ENCODE data around the gene KANK2. TPM values are rescaled to one million over a fixed set of nuclear protein-coding genes. Genes with fewer than 3 reads are reported as not detected.

The KANK2 gene
- total RNA-seq: 206 and 259 TPM in 2 replicates

DNA sequence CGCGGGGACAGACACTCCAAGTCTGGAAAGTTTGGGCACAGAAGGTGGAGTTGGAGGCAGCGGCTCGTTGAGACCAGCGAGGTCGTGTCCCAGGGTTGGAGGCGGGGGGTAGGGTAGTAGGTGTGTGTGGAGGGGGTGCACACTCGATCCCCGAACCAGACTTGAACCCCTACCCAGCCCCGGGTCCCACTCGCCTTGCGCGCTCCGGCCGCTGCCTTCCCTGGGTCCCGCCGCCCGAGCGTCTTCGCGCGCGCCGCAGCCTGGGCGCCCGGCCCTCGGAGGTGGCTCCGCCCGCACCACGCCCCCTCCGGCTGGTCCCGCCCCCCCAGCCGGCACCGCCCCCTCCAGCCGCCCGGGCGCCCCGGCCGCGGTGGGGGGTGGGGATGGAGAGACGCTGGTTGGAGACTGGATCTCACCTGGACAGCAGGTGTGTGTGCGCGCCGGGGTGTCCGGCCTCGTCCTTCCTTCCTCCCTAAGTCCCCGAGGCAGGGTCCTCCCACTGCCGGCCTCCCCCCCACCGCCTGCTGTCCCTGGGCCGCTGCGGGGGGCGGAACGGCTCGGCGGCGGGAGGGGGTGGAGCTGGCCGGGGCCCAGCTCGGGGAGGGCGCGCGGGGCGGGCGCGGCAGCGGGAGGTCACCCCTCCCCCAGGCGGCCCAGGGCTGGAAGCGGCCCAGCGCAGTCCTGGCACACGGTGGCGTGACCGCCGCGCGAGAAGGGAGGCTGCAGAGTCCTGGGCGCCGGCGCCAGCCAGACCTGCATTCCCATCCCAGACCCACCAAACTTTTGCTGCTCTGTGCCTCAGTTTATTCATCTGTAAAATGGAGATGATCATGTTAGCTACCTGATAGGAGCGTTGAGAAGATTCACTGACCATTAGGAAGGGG is at the start of gene KANK2:
TSS of gene KANK2 (minus strand) at position 255 of the 884 bp plus-strand sequence. CDS start 3,034 bp downstream, outside the sequence.

DNA sequence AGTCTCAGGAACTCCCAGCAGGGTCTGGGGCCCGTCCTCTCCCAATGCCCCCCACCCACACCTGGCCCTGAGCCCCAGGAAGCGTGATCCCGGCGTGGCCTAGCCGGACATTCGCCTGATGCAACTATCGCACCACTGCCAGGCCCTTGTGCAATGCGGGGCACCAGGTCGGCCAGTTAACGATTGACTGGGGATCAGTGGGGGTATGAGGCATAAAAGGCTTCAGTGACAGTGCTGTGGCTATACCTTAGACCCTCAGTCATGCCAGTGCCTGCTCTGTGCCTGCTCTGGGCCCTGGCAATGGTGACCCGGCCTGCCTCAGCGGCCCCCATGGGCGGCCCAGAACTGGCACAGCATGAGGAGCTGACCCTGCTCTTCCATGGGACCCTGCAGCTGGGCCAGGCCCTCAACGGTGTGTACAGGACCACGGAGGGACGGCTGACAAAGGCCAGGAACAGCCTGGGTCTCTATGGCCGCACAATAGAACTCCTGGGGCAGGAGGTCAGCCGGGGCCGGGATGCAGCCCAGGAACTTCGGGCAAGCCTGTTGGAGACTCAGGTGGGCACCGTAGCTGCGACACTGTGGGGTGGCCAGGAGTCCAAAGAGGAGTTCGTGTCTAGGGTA is 42.1 kb upstream of the KANK2 start, which contains the start of gene ANGPTL8:
TSS of gene ANGPTL8 (plus strand) at position 243 of the 624 bp plus-strand sequence. CDS start at position 262, 19 bp downstream.

DNA sequence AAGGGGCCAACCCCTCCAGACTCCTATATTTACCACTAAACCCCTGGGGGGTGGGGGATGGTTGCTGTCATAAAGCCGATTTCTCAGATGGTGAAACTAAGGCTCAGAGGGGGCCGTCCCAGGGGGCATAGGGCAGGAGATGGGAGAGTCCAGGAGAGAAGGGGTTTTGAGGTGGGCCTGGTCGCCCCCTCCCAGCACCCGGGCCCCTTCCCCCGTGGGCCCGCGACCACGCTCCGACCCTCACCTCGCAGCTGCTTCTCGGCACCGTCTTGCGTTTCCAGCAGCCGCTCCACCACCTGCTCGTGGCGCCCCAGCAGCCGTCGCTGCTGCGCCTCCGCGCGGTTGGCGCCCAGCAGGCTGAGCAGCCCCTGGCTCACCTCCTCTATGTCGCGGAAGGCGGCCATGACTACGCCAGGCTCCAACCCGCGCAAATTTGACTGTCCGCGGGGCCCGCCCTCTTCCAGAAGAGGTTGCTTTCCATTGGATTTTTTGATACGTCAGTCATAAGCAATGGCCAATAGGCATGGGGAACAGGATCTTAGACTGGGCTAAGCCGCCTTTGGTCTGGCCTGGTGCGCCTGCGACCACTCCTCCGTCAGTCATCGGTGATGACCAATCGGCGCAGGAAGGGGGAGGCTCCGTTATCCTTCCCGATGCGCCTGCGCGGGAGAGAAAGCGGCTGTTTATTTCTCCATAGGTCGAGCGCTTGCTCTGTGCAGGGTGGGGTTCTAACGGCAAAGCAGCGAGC is 41.8 kb downstream of the KANK2 start, which contains the start of gene SPC24:
TSS of gene SPC24 (minus strand) at position 410 of the 748 bp plus-strand sequence. CDS start at position 404, 6 bp downstream.

Other genes with a start within 250 kb of the KANK2 start
- gene SMARCA4, start 236.5 kb downstream of the KANK2 start, total RNA-seq: 76.4 and 102 TPM in 2 replicates
- gene LDLR, start 108.1 kb downstream of the KANK2 start, total RNA-seq: 262 and 309 TPM in 2 replicates
- gene SPC24, start 41.8 kb downstream of the KANK2 start, total RNA-seq: 90.8 and 92.5 TPM in 2 replicates
- not detected in 2 replicates for gene ANGPTL8, start 42.1 kb upstream of the KANK2 start, total RNA-seq
- gene DOCK6, start 65.0 kb upstream of the KANK2 start, total RNA-seq: 8.5 and 19.2 TPM in 2 replicates
- gene TSPAN16, start 98.6 kb upstream of the KANK2 start, total RNA-seq: not detected in 2 replicates
- gene RAB3D, start 142.1 kb upstream of the KANK2 start, total RNA-seq: 12.7 and 15.4 TPM in 2 replicates
- gene TMEM205, start 148.7 kb upstream of the KANK2 start, total RNA-seq: 59.0 and 130 TPM in 2 replicates
- gene CCDC159, start 149.0 kb upstream of the KANK2 start, total RNA-seq: 2.2 and 2.9 TPM in 2 replicates
- gene PLPPR2, start 157.9 kb upstream of the KANK2 start, total RNA-seq: 7.6 and 9.6 TPM in 2 replicates
- gene SWSAP1, start 177.1 kb upstream of the KANK2 start, total RNA-seq: 0.59 and 0.73 TPM in 2 replicates
- 3.7 and 7.0 TPM in 2 replicates for gene EPOR, start 186.8 kb upstream of the KANK2 start, total RNA-seq
- 0.37 and 0.98 TPM in 2 replicates for gene RGL3, start 221.8 kb upstream of the KANK2 start, total RNA-seq
- gene ODAD3, start 237.6 kb upstream of the KANK2 start, total RNA-seq: 0.39 TPM in 1 of 2 replicates, not detected in the other
- gene PRKCSH, start 238.1 kb upstream of the KANK2 start, total RNA-seq: 113 and 118 TPM in 2 replicates

Data from subcutaneous preadipocyte (primary cell).